NCI-H510A treated with DMSO at 0.1 percent for 48 hours (cell line): ENCODE measurements around the gene PTGIS.
"Not testable (repeated sequence)": the region's sequence is repeated elsewhere in the genome, so short reads cannot be mapped to it uniquely, and the experiment has no call there.

ENCODE experiments used
- DNase-seq: peaks from one replicate; lab custom pipeline; 2025; lab: John Stamatoyannopoulos, UW

PTGIS gene

DNA sequence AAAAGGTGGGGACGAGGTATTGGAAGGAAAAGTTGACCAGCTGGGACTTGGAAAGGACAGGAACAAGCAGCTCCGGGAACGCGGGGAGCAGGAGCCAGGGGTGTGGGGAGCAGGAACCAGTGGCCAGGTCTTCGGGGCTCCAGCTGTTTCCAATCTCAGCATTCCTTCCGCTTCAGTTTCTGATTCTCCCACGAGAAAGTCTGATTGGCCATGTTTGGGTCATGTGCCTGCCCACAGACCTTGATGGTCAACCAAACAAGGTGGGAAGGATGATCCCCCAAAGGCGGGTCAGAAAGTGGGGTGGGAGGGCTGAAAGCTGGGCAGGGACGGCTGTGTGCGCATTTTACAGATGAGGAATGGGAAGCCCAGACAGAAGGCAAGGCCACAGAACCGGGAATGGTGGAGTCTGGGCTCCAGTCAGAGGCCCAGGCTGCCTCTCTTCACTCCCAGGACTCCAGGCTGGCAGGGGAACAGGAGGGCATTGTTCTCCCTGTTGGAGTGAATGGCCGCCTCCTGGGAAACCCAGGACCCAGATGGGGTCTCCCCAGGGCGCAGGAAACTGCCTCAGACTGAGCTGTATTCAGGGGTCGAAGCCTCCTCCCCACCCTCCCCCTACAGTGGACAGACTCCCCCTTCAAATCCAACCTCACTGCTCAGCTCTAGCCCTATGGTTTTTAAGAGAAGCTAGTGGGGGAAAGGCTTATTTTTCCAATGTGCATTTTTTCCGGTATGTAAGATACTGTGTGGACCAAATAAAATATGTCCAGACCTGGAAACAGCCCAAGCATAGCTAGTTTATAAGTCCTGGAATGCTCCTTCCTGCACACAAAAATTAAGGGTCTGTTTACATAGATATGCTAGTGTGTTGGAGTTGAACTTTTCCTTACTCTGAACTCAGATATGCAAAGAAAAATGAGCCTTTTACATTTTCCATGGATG is 12.2 kb upstream of the PTGIS start:
- no peak for DNase-seq

DNA sequence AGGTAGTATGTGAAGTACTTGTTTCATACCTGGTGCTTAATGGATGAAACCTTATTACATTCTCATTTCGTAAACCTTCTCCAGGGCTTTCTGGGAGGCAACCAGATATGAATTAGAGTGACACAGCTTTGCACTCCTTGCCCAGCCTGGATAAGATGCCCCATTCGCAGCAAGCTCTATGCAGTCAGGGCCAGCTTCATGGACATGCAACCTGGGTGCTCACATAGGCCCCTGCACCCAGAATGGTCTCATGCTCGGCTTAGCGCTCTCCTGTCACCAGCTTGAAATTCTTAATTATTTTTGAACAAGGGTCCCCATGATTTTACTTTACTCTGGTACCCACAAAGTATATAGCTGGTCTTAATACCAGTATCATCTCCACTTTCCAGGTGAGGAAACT is 11.3 kb upstream of the PTGIS start:
- DNase-seq = no peak

DNA sequence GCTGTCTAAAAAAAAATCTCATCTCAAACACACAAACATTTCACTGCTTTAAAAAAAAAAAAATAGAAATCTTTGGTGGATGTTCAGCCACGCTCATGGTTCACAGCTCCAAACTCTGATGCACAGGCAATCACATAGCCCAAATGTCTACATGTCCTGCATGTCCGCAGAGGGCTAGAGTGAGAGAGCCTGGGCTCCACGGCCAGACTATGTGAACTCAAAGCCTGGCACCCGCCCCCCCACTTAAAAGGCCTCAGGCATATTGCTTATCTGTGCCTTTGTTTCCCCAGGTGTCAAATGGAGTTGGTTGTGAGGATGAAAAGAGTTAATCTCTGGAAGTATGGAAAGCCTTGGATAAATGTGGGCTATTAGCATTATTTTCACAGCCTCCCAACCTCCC is 10.5 kb upstream of the PTGIS start:
- no peak for DNase-seq

DNA sequence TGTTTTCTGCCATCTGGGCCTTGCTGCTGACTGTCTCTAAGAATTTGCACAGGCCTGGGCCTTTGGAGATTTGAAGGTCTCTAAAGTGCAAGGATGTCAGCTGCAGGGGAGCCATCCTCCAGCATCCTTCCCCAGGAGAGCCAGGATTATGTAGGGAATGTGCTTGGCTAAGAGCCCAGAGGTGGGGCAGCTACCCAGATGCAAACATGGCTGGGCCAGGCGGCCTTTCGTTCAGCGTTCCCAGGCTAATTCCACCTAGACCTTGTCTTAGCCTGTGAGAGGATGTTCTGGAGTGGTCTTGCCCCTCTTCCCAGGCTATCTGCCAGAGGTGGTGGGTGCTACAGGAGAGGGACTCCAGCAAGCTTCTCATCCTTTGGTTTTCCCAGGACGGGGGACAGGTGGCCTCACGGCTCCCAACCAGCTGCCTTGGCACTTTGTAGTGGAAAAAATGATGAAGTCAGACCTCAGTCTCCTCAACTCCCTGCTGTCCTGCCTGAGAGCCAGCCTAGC is 7.7 kb upstream of the PTGIS start:
- no peak for DNase-seq

DNA sequence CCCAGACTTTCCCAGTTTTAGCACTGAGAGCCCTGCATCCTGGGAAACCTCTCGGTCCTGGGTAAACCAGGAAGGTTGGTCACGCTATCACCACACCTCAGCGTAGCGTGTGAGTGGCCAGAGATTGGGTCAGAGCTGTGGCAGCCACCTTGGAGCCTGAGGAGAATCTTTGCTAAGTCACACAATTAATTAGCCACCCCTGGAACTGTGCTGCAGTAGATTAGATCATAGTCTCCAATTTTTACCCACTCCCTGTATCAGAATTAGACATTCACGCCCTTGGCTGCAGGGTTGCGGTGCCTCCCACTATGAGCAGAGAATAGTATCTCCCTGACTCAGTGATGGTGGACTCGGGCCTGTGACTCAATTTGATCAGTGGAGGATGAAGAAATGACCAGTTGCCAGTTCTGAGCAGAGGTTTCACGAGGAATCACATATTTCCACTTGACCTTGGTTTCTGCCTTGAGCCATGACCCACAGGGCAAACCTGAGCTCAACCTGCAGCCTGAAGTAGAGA is 6.0 kb upstream of the PTGIS start:
- DNase-seq = no peak

DNA sequence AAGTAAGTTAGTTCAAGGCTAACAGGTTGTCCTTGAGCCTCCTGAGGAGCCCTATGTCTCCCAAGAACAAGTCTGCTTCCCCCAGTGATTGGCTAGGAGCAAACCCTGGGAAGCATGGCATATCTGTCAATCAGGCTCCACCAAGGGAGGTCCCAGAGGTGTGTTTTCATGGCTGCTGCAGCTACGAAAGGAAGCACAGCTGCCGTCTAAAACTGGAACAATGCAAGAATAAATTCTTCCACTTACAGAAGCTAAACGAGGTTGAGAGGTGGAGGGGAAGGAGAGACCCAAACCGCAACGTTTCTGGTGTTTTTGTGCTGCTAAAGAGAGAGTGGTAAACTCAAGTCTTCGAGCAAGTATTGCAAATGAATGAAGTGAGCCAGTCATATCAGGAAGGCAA is 4.9 kb upstream of the PTGIS start:
- no peak for DNase-seq

DNA sequence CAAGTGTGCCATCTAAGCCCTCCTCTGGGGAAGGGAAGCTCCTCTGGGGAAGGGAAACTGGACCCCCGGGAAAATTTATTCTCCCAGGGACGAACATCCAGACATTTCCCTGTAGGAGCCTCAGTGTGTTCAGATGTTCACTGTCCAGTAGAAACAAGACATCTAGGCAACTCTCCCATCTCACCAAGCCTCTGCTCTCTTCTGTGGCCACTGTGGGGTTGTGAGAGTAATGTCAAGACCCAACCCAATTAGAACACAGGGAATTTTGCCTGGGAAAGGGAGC is 3.6 kb upstream of the PTGIS start:
- no peak for DNase-seq

DNA sequence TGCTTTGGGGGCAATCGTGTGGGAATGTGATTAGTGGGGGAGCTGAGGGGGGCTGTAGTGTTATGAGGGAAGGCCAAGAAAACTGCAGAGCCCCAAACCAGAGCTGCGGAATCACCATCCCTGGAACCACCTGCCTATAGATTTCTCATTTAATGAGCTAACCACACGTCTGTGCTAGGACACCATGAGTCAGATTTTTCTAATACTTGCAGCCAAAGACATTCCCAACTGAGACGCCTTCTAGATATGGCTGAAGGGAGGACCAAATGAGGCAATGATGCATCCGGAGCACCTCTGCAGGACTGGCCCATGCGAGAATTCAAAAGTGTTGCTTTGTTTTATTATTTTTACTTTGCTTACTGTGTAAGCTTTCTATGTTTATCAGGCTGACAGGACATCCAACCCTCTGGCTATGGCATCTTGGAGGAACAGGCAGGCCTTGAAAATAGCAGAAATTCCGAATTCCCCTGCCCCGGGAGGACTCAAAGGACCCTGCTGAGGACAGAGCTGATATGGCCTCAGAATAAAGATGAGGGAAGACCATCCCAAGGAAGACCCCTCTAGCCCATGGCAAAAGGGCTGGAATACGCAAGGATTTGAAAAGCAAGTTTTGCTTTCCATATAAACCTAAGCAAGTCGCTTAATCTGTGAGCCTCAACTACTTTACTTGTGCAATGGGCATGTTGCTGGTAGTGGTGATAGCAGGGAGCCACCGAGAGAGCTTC is 3.1 kb upstream of the PTGIS start:
- DNase-seq = no peak

DNA sequence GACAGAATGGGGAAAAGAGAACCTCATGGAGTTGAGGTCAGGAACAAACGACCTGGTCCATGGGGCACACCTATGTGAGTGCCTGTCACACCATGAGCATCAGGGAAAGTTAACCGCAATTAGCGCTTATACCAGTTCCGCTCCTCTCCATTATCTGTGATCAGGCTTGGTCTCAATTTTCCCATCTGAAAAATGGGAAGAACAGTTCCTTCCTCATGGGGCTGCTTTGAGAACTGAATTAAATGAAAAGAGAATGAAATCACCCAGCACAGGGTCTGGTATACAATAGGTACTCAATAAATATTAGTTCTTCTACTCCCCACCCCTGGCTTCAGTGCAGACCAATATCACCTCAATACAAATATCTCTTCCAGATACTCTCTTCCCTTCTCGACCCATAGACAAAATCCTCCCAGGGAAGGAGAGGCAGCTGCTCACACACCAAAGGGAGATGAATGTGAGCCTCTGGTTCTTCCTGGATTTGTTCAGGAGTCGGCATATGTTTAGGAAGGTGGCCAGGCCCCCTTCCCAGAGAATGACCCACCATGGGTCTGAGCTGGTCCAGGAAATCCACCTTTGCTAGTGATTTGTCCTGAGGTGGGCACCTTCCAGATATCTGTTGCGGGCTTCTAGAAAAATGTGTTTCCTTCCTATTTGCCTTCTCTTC is 2.4 kb upstream of the PTGIS start:
- no peak for DNase-seq

DNA sequence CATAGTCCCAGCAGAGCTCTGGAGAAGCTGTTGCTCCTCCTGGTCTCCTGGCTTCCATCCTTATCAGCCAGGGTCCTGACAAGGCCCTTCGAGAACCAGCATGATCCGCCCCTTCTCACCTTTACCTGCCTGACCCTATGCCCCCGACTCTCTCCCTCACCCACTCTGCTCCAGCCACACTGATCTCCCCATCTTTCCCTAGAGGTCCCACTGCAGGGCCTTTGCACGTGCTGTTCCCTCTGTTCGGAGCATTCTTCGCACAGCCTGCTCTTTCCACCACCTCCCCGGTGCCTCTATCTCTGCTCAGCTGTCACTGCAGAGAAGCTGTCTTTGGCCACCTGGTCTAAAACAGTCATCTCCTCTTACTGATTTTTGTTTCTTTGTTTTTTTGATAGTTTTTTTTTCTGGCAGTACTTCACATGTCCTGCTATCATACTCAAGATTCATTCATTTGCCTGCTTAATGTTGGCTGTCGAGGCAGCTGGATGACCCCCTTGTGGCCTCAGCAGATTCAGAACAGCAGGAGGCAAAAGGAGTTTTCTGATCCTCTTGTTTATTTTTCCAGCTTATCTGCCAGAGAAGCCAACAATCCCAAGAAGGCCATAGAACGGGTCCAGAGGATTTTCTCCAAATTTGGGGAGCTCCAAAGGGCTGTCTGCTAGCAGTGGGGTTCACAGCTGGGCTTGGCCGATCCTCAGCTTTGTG is 1.6 kb upstream of the PTGIS start:
- no peak for DNase-seq

DNA sequence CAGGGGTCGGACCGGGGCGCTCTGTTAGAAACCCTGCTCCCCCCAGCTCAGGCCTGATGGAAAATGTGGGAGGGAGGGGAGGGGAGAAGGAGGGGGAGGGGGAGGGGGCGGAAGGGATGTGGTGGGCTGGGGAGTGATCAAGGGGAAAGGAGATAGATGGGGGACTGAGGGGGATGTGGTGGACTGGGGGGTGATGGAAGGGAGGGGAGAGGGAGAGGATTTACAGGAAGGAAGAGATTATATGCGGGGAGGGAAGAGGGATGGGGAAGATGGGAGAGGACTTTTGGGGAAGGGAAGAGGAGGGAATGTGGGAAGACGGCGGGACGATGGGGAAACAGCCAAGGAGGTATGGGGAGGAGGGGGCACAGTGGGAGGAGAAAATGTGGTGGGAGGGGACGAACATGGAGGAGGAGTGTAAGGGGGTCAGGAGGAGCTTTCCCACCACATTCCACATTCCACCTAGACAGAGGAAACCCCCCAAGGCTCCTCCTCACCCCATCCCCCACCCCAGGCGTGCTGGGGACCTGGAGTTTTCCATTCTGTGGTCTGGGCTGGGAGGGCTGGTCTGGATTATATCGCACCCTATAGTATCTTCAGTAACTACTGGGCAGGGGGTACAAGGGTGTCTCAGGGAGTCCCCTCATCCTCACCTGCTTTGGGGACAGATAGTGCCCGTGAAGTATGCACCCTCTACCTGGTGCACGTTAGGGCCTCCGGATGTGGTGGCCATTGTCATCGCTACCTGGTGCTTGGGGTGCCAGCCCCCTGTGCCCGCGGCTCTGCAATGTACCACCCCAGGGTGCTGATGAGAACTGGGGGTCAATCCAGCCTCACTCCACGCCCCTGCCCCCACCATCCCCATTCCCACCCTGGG is 578 bp upstream of the PTGIS start:
- DNase-seq = no peak

DNA sequence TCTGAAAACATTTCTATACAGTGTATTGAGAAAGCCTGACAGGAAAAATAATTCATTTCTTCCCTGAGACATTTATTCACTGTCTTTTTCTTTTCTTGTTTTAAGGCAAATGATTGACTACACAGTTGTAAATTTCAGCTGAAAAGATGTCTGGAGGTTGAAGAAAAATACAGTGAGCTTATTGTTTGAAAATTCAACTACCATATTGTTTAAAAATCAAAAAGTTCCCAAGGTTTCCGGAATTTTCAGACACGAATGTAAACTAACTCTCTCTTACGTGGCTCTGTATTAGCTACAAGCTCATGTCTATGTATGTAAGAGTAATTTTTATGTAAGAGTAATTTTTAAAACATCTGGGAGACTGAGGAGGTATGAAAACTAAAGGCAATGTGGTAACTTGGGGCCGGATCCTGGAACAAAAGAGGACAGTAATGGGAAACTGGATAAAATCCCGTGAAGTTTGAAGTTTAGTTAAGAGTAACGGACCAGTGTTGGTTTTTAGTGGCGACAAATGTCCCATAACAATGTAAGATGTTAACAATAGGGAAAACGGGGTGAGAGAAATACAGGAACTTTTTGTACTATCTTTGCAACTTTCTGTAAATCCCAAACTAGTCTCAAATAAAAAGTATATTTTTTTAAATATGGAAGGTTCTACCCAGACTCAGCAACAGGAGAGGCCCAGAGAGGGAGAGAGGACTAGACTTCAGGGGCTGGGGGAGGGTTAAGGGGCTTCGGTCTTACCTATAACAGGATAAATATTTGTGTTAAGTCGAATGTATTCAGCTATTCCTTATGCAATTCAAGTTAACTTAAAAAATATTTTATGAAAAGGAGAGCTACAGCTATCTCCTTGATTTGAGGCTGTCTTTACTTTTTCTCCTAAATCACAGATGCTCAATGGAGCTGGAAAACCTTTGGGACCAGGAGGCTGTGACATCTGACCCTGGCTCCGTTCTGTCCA is 1.3 kb downstream of the PTGIS start:
- no peak for DNase-seq

DNA sequence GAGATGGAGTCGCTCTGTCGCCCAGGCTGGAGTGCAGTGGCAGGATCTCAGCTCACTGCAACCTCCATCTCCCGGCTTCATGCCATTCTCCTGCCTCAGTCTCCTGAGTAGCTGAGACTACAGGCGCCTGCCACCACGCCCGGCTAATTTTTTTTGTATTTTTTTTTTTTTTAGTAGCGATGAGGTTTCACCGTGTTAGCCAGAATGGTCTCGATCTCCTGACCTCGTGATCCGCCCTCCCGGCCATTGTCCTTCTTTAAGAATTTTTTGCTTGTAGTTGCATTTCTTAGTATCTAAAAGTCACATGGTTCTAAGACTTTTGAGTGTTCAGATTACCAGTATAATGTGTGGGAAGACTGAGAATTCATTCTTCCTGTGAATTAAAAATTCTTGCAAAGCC is 2.9 kb downstream of the PTGIS start:
- not testable (repeated sequence) for DNase-seq

DNA sequence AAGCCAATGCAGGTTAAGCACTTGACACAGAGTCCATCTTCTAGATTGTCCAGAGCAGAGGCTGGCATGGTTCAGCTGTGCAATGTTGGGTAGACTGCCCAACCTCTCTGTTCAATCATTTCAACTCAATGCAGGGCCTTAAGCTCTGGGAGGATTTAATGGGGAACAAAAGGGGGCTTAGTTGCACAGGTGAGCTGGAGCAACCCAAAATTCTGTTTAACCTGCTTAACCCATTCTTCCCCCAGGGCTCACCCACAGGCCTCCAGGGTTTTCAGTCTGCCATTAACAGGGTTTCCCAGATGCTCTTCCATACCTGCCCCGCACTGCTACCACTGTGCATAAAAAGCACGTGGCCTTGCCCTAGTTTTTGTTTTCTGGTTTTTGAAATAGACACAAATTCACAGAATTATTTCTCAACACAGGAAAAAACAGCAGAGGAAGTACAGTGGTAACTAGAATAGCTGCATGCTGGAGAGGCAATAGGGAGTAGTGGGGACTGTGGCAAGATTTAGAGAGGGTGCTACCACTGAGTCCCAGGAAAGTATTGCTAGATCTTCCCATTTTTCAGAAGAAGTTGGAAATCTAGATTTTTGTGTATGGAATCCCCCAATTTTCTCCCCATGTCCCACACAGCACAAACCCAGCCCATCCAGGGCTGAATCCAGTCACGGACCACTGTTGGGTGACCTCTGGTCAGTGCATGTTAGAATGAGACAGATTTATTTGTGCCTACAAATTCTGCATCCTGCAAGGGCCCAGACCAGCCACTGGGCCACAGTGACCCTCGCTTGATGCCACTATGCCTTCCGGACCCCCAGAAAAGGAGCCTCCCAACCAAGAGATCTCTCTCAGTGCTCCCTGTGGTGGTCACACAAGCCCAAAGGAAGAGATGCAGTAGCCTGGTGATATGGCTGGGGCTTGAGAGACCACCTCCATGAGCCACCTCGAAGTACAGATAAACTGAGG is 4.6 kb downstream of the PTGIS start:
- no peak for DNase-seq

DNA sequence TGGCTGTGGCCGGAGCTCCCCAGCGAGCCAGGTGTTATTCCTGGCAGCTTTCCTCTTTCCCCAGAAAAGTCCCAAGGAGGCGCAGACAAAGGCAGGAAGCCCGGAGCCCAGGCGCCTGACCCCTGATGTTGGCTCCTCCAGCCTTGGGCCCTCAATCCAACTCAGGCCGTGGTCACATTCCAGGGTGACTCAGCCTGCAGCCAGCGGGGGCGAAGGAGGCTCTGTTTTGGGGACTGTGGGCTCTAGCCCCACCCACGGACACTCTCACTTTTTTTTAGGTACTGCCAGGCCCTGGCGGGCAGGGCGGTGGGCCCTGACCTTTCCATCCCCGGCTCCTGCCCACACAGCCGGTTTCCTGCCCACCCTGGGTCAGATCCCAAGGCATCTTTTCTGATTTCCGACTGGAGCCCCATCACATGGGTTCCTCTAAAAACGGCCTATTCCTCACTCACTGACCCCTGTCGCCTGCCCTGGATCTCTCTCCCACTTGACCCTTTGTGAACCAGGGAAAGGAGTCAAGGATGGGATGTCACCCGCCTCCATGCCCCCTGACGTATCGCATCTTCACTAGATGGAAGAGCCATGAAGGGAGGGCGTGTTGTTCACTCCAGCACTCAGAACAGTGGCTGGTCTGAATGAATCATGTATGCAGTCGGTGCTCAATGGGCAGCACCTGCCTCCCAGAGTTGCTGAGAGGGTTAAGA is 5.5 kb downstream of the PTGIS start:
- DNase-seq = no peak

DNA sequence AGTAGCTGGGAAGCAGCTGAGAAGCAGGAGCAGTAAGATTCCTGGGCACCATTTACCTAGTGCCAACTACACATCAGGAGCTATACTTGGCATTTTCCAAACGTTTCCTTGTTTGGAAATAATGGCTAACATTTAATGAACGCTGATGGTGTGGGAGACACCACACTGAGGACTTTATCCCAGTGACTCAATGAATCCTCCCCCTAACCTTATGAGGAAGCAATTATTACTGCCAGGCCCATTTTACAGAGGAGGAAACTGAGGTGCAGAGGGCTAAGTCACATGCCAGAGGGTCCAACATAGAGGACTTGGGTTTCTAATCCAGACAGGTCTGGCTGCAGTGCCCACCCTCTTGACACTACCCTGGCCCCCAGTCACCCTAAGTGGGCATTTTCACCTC is 6.1 kb downstream of the PTGIS start:
- DNase-seq = no peak

DNA sequence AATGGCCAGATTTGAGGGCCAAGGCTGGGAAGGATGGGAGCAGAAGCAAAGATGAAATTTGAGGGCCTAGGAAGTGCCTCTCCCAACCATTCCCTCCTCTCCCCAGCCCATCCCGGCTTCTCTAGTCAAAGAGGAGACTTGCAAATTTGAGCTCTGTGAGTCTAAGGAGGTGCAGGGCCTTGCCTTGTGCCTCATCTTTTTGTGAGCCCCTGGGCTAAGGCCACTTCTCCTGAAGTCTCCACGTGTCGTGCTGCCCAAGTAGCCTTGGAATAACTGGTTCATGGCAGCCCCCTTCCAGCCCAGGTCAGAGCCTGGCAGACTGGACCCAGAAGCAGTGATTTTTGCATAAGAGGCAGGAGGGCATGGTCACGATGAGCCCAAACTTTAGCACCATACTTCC is 6.7 kb downstream of the PTGIS start:
- no peak for DNase-seq

DNA sequence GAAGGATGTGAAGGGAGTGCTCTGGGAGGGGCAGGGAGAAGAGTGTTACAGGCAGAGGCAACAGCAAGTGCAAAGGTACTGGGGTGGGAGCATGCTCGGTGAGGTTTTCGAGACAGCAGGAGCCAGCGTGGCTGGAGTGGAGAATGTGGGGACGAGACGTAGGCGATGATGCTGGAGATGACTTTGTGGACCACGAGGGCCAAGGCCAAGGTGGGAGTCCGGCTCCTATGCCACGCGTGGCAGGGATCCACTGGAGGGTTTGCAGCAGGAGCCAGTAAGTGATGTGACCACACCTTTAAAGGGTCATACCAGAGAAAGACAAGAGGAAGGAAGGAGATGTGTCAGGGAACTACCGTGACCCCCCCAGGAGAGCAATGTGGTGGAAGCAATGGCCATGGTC is 7.3 kb downstream of the PTGIS start:
- DNase-seq = no peak
